Measurements from ENCODE around the gene CDH4. TPM values are rescaled to one million over a fixed set of nuclear protein-coding genes. Genes with fewer than 3 reads are reported as not detected.

The CDH4 gene
- total RNA-seq, 1 experiment from 2014 or later = 5.3 TPM

DNA sequence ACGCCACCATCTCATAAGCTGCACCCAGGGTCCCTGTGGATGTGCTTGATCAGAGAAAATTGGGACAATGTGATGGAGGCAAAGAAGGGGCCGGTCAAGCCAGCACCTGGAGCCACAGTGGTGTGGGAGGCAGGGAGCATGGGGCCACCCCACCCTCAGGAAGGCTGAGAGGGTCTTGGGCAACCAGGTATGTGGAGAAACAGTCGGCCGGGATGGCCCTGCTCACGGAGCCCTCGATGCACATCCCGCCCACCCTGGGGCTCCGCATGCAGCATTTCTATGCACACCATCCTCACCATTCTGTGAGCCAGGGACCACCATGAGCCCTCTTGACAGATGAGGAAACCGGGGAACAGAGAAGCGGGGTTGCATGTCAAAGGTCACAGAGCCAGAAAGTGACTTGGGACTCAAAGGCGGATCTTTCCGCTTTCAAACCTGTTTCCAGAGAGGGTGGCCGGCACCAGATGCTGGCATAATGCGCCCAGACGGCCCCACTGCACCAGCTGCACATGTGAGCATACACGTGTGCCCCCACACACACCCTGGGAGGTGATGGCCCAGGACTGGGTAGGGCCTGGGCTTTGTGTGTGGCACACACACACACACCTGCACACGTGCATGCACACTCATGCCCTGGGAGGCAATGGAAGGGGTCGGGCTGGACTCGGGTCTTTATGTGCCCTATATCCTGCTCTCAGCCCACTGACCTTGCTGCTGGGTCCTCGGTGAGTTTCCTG is 415.2 kb downstream of the CDH4 start:
- DNase-seq (ENCODE audit: low spot score) (no peak), ATAC-seq (no peak)
- Mint-ChIP-seq H3K9me3 (peaks cover 17% of the 10 kb centered on the region), H3K27me3 (ENCODE audit: low read depth) (peaks cover 39% of the 10 kb centered on the region), H3K4me1 (no peaks in the 10 kb centered on the region), H3K4me3 (no peak overlapping the region), H3K36me3 (no peaks in the 10 kb centered on the region), H3K27ac (no peak overlapping the region)
- TF ChIP-seq, protein P1, sequence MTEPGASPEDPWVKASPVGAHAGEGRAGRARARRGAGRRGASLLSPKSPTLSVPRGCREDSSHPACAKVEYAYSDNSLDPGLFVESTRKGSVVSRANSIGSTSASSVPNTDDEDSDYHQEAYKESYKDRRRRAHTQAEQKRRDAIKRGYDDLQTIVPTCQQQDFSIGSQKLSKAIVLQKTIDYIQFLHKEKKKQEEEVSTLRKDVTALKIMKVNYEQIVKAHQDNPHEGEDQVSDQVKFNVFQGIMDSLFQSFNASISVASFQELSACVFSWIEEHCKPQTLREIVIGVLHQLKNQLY (CRISPR knock-in tag; IDR thresholded peaks at IDR 0.05) = no peak
- TF ChIP-seq ZNF396 (CRISPR knock-in tag; IDR thresholded peaks at IDR 0.05; ENCODE audit: borderline replicate concordance) = no peak
- no peak for TF ChIP-seq TCF7 (CRISPR knock-in tag; IDR thresholded peaks at IDR 0.05; ENCODE audit: low read depth)
- TF ChIP-seq CREM (CRISPR knock-in tag; IDR thresholded peaks at IDR 0.05) = no peak
- no peak for TF ChIP-seq GABPB1 (CRISPR knock-in tag; IDR thresholded peaks at IDR 0.05)
- no peak for TF ChIP-seq TEAD4 (CRISPR knock-in tag; IDR thresholded peaks at IDR 0.05)
- TF ChIP-seq ZNF317 (CRISPR knock-in tag; IDR thresholded peaks at IDR 0.05; ENCODE audit: borderline replicate concordance, low read depth) = no peak
- no peak for TF ChIP-seq SP1 (CRISPR knock-in tag; conservative IDR thresholded peaks at IDR 0.05)
- TF ChIP-seq SMAD4 (CRISPR knock-in tag; IDR thresholded peaks at IDR 0.05) = no peak
- TF ChIP-seq ELF4 (CRISPR knock-in tag; IDR thresholded peaks at IDR 0.05; ENCODE audit: low read depth) = no peak
- no peak for TF ChIP-seq ZNF416 (CRISPR knock-in tag; IDR thresholded peaks at IDR 0.05)
- no peak for TF ChIP-seq NR3C1 (CRISPR knock-in tag; conservative IDR thresholded peaks at IDR 0.05; ENCODE audit: low read depth)
- no peak for TF ChIP-seq IRF2 (CRISPR knock-in tag; IDR thresholded peaks at IDR 0.05; ENCODE audit: borderline replicate concordance, low read depth)
- TF ChIP-seq, protein P2, sequence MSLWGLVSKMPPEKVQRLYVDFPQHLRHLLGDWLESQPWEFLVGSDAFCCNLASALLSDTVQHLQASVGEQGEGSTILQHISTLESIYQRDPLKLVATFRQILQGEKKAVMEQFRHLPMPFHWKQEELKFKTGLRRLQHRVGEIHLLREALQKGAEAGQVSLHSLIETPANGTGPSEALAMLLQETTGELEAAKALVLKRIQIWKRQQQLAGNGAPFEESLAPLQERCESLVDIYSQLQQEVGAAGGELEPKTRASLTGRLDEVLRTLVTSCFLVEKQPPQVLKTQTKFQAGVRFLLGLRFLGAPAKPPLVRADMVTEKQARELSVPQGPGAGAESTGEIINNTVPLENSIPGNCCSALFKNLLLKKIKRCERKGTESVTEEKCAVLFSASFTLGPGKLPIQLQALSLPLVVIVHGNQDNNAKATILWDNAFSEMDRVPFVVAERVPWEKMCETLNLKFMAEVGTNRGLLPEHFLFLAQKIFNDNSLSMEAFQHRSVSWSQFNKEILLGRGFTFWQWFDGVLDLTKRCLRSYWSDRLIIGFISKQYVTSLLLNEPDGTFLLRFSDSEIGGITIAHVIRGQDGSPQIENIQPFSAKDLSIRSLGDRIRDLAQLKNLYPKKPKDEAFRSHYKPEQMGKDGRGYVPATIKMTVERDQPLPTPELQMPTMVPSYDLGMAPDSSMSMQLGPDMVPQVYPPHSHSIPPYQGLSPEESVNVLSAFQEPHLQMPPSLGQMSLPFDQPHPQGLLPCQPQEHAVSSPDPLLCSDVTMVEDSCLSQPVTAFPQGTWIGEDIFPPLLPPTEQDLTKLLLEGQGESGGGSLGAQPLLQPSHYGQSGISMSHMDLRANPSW (CRISPR knock-in tag; conservative IDR thresholded peaks at IDR 0.05; ENCODE audit: low read depth) = no peak
- TF ChIP-seq KAT7 (CRISPR knock-in tag; IDR thresholded peaks at IDR 0.05; ENCODE audit: borderline replicate concordance) = no peak
- no peak for TF ChIP-seq JUN (CRISPR knock-in tag; IDR thresholded peaks at IDR 0.05)
- TF ChIP-seq, protein P3, sequence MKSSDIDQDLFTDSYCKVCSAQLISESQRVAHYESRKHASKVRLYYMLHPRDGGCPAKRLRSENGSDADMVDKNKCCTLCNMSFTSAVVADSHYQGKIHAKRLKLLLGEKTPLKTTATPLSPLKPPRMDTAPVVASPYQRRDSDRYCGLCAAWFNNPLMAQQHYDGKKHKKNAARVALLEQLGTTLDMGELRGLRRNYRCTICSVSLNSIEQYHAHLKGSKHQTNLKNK (CRISPR knock-in tag; IDR thresholded peaks at IDR 0.05) = no peak
- TF ChIP-seq, protein P4, sequence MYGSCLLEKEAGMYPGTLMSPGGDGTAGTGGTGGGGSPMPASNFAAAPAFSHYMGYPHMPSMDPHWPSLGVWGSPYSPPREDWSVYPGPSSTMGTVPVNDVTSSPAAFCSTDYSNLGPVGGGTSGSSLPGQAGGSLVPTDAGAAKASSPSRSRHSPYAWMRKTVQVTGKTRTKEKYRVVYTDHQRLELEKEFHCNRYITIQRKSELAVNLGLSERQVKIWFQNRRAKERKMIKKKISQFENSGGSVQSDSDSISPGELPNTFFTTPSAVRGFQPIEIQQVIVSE (CRISPR knock-in tag; IDR thresholded peaks at IDR 0.05; ENCODE audit: borderline replicate concordance) = no peak
- no peak for TF ChIP-seq ZBTB21 (CRISPR knock-in tag; IDR thresholded peaks at IDR 0.05; ENCODE audit: borderline replicate concordance)
- no peak for TF ChIP-seq SMAD3 (CRISPR knock-in tag; IDR thresholded peaks at IDR 0.05; ENCODE audit: borderline replicate concordance)
- CTCF ChIA-PET = no interaction called here
- POLR2A ChIA-PET = no interaction called here

DNA sequence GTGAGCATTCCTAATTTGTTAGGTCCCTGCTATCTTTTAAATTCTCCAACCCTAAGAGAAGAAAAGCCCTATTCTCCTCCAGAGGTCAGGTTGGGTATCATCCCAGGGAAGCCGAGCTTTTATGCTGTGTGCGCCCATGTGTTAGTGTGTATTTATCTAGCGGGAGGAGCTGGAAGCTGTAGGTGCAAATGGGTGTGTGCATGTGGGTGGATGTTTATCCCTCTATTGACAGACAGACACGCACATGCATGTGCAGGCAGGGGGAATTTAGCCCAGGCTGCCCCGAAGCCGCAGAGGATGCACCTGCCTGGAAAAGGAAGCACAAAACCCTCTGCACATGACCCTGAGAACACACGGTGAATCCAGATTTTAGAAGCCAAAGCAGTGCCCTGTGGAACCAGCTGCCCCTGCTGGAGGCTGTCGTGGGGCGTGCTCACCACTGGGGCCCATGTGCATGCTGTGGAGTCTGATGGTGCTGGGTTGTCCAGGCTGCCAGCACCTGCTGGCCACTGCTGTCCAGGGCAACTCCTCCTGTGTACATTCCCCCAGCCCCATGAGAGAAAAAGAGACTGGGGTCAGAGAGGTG is 416.1 kb downstream of the CDH4 start:
- Mint-ChIP-seq H3K9me3 (peaks cover 17% of the 10 kb centered on the region), H3K27me3 (ENCODE audit: low read depth) (peaks cover 47% of the 10 kb centered on the region), H3K36me3 (no peaks in the 10 kb centered on the region), H3K4me1 (no peaks in the 10 kb centered on the region), H3K27ac (no peak overlapping the region), H3K4me3 (no peak overlapping the region)
- ChIA-PET CTCF (no interaction called here), POLR2A (no interaction called here)
- no peak for DNase-seq (ENCODE audit: low spot score)
- ATAC-seq = no peak
- TF ChIP-seq, protein P5, sequence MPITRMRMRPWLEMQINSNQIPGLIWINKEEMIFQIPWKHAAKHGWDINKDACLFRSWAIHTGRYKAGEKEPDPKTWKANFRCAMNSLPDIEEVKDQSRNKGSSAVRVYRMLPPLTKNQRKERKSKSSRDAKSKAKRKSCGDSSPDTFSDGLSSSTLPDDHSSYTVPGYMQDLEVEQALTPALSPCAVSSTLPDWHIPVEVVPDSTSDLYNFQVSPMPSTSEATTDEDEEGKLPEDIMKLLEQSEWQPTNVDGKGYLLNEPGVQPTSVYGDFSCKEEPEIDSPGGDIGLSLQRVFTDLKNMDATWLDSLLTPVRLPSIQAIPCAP (CRISPR knock-in tag; IDR thresholded peaks at IDR 0.05) = no peak
- no peak for TF ChIP-seq NFATC4 (CRISPR knock-in tag; IDR thresholded peaks at IDR 0.05)
- TF ChIP-seq ELF4 (CRISPR knock-in tag; IDR thresholded peaks at IDR 0.05; ENCODE audit: low read depth) = no peak
- TF ChIP-seq GABPB1 (CRISPR knock-in tag; IDR thresholded peaks at IDR 0.05) = no peak
- TF ChIP-seq, protein P2 (CRISPR knock-in tag; conservative IDR thresholded peaks at IDR 0.05; ENCODE audit: low read depth) = no peak
- TF ChIP-seq ZNF671 (CRISPR knock-in tag; IDR thresholded peaks at IDR 0.05) = no peak
- TF ChIP-seq, protein P6, sequence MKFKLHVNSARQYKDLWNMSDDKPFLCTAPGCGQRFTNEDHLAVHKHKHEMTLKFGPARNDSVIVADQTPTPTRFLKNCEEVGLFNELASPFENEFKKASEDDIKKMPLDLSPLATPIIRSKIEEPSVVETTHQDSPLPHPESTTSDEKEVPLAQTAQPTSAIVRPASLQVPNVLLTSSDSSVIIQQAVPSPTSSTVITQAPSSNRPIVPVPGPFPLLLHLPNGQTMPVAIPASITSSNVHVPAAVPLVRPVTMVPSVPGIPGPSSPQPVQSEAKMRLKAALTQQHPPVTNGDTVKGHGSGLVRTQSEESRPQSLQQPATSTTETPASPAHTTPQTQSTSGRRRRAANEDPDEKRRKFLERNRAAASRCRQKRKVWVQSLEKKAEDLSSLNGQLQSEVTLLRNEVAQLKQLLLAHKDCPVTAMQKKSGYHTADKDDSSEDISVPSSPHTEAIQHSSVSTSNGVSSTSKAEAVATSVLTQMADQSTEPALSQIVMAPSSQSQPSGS (CRISPR knock-in tag; IDR thresholded peaks at IDR 0.05; ENCODE audit: borderline replicate concordance, low read depth) = no peak
- no peak for TF ChIP-seq GRHL2 (CRISPR knock-in tag; IDR thresholded peaks at IDR 0.05; ENCODE audit: insufficient replicate concordance, severe bottlenecking)
